ENCODE measurements around the gene TK2.

TK2 gene

DNA sequence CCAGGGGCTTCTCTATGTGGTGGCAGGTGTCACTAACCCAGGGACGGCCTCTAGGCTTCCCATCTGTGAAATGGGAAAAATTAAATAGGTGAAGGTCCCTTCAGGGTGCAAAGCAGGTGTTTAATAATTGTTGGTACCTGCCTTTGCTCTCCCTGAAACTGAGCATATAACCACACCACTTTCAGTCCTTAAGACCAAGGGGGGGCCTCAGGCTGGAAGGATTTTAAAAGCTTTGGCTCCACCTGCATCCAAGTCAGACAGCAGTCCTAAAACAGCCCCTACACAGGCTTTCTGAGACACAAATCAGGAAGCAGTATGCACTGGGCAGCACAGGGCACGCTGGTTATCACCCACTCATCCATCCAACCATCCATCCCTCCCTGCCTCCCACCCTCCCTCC lies 55.0 kb downstream of the TK2 start:
- H2BK12ac ChIP-seq (ENCODE audit: low read length): no peak overlapping the region

DNA sequence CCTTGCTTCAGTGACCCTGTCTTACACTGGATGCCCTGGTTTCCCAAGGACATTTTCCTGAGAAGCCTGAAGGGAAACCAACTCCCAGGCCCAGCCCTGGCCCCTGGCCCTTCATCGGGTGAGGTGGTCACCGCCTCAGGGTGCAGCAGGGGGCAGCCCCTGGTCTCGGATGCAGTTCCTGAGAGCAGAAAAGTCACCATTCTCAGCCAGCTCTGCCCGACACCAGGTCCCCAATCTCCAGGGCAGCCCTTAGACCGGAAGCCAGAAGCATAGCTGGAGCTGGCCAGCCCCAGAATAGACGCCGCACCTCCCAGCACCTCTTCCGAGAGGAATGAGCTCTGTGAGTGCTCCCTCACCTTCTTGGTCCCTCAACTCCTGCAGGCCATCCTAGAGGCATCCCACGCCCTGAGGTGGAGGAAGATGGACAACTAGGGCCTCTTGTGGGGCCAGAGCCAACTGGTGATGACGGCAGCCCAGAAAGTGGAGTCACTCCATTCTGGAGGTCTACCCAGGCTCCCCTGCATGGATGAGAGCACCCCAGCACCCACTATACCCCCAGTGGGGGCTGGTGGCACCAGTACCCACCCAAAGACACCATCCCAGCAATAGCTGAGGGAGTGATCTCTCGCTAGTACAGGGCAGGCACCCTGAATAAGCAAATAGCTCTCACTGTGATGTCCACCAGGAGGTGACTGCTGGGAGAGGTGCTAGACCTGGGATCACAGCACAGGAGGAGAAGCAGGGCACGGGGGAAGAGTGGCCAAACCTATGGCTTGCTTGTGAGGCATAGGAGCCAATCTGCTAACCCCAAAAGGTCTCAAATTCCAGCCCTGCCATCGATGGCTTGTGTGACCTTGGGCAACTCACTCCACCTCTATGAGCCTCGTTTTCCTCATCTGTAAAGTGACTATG lies 56.2 kb downstream of the TK2 start:
- Histone ChIP-seq H4K8ac (ENCODE audit: low read depth, low read length) (no peak overlapping the region), H3K23ac (ENCODE audit: low read depth, low read length, poor library complexity) (peak overlapping the region; percentile 65), H3K14ac (ENCODE audit: low read length) (peak overlapping the region; percentile 21), H3K36me3 (replicated peaks in 1 of 2; ENCODE audit: control insufficient read depth in 2 of 2, insufficient read depth in 2 of 2, low read length in 2 of 2) (no peaks in the 10 kb centered on the region), H3K79me1 (ENCODE audit: low read depth, low read length) (no peaks in the 10 kb centered on the region), H3K9ac (ENCODE audit: low read depth, low read length, poor library complexity) (no peak overlapping the region), H3K27ac (replicated peaks; ENCODE audit: low read length) (no peak overlapping the region), H2BK5ac (ENCODE audit: low read length) (peak overlapping the region; percentile 22), H3K4me1 (ENCODE audit: control insufficient read depth in 2 of 2, insufficient read depth in 1 of 2, low read depth in 1 of 2, low read length in 2 of 2) (no peaks in the 10 kb centered on the region), H3K27me3 (ENCODE audit: control insufficient read depth in 3 of 3, insufficient read depth in 3 of 3, low read depth in 1 of 3, low read length in 3 of 3) (no peaks in the 10 kb centered on the region), H3K9me3 (replicated peaks in 1 of 2; ENCODE audit: control insufficient read depth in 2 of 2, insufficient read depth in 1 of 2, low read depth in 1 of 2, low read length in 2 of 2) (peaks cover 0 to 2% of the 10 kb centered on the region in 2 donors), H2BK15ac (ENCODE audit: low read length) (peak overlapping the region; percentile 49), H3K4me3 (ENCODE audit: low read length in 2 of 2) (no peak overlapping the region), H4K91ac (ENCODE audit: low read depth, low read length, poor library complexity) (no peak overlapping the region), H3K18ac (ENCODE audit: low read length) (peak overlapping the region; percentile 38), H2BK12ac (ENCODE audit: low read length) (no peak overlapping the region), H2AK5ac (ENCODE audit: low read depth, low read length) (peak overlapping the region; percentile 94), H3K4me2 (ENCODE audit: insufficient read depth, low read length, poor library complexity, severe bottlenecking) (no peak overlapping the region), H2BK120ac (ENCODE audit: low read depth, low read length) (peak overlapping the region; percentile 18), H3K4ac (ENCODE audit: low read length) (peak overlapping the region; percentile 23), H2AFZ (ENCODE audit: low read length) (no peak overlapping the region)
- DNase-seq (ENCODE audit: low spot score): no peak
- no CpG with 5 or more reads among the region's 14 CpGs for WGBS, 2 donors (ENCODE audit: extremely low coverage in 2 of 2, insufficient read length in 2 of 2, insufficient replicate concordance in 1 of 2)

More for the DNA sequence above, 55.0 kb downstream of the TK2 start:
- Histone ChIP-seq H3K79me1 (ENCODE audit: low read depth, low read length) (no peaks in the 10 kb centered on the region), H3K14ac (ENCODE audit: low read length) (no peak overlapping the region), H3K9me3 (replicated peaks in 1 of 2; ENCODE audit: control insufficient read depth in 2 of 2, insufficient read depth in 1 of 2, low read depth in 1 of 2, low read length in 2 of 2) (peaks cover 0 to 2% of the 10 kb centered on the region in 2 donors), H2AK5ac (ENCODE audit: low read depth, low read length) (no peak overlapping the region), H2BK15ac (ENCODE audit: low read length) (no peak overlapping the region), H3K4me3 (ENCODE audit: low read length in 2 of 2) (no peak overlapping the region), H3K18ac (ENCODE audit: low read length) (no peak overlapping the region), H4K91ac (ENCODE audit: low read depth, low read length, poor library complexity) (no peak overlapping the region), H3K23ac (ENCODE audit: low read depth, low read length, poor library complexity) (no peak overlapping the region), H2BK5ac (ENCODE audit: low read length) (no peak overlapping the region), H3K4me2 (ENCODE audit: insufficient read depth, low read length, poor library complexity, severe bottlenecking) (no peak overlapping the region), H3K27me3 (ENCODE audit: control insufficient read depth in 3 of 3, insufficient read depth in 3 of 3, low read depth in 1 of 3, low read length in 3 of 3) (no peaks in the 10 kb centered on the region), H3K9ac (ENCODE audit: low read depth, low read length, poor library complexity) (no peak overlapping the region), H3K36me3 (replicated peaks in 1 of 2; ENCODE audit: control insufficient read depth in 2 of 2, insufficient read depth in 2 of 2, low read length in 2 of 2) (no peaks in the 10 kb centered on the region), H3K27ac (replicated peaks; ENCODE audit: low read length) (no peak overlapping the region), H2BK120ac (ENCODE audit: low read depth, low read length) (no peak overlapping the region), H2AFZ (ENCODE audit: low read length) (no peak overlapping the region), H3K4ac (ENCODE audit: low read length) (no peak overlapping the region), H3K4me1 (ENCODE audit: control insufficient read depth in 2 of 2, insufficient read depth in 1 of 2, low read depth in 1 of 2, low read length in 2 of 2) (no peaks in the 10 kb centered on the region), H4K8ac (ENCODE audit: low read depth, low read length) (no peak overlapping the region)
- DNase-seq (ENCODE audit: low spot score): no peak
- WGBS, 2 donors (ENCODE audit: extremely low coverage in 2 of 2, insufficient read length in 2 of 2, insufficient replicate concordance in 1 of 2): no CpG with 5 or more reads among the region's 2 CpGs

DNA sequence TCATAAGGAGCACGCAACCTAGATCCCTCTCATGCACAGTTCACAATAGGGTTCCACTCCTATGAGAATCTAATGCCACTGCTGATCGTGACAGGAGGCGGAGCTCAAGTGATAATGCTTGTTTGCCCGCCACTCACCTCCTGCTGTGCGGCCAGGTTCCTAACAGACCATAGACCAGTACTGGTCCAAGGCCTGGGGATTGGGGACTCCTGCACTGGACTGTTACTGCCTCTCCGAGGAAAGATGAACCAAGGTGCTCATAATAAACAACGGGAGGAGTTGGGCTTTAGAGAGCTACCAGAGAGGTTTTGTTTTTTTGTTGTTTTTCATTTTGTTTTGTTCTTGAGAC lies 58.2 kb downstream of the TK2 start:
- H3K9ac ChIP-seq (ENCODE audit: low read depth, low read length, poor library complexity): no peak overlapping the region
- H3K36me3 ChIP-seq (replicated peaks in 1 of 2; ENCODE audit: control insufficient read depth in 2 of 2, insufficient read depth in 2 of 2, low read length in 2 of 2): no peaks in the 10 kb centered on the region
- H2BK120ac ChIP-seq (ENCODE audit: low read depth, low read length): no peak overlapping the region
- DNase-seq (ENCODE audit: low spot score): no peak
- H2BK15ac ChIP-seq (ENCODE audit: low read length): no peak overlapping the region
- peaks cover 0 to 2% of the 10 kb centered on the region in 2 donors for H3K9me3 ChIP-seq (replicated peaks in 1 of 2; ENCODE audit: control insufficient read depth in 2 of 2, insufficient read depth in 1 of 2, low read depth in 1 of 2, low read length in 2 of 2)
- H3K14ac ChIP-seq (ENCODE audit: low read length): no peak overlapping the region
- H3K27me3 ChIP-seq (ENCODE audit: control insufficient read depth in 3 of 3, insufficient read depth in 3 of 3, low read depth in 1 of 3, low read length in 3 of 3): no peaks in the 10 kb centered on the region
- H3K4ac ChIP-seq (ENCODE audit: low read length): no peak overlapping the region
- no peaks in the 10 kb centered on the region for H3K79me1 ChIP-seq (ENCODE audit: low read depth, low read length)
- no peak overlapping the region for H4K91ac ChIP-seq (ENCODE audit: low read depth, low read length, poor library complexity)
- H3K4me2 ChIP-seq (ENCODE audit: insufficient read depth, low read length, poor library complexity, severe bottlenecking): no peak overlapping the region
- no peak overlapping the region for H4K8ac ChIP-seq (ENCODE audit: low read depth, low read length)
- H3K27ac ChIP-seq (replicated peaks; ENCODE audit: low read length): no peak overlapping the region
- no peak overlapping the region for H2AFZ ChIP-seq (ENCODE audit: low read length)
- H3K18ac ChIP-seq (ENCODE audit: low read length): no peak overlapping the region
- no CpG with 5 or more reads among the region's 7 CpGs for WGBS, 2 donors (ENCODE audit: extremely low coverage in 2 of 2, insufficient read length in 2 of 2, insufficient replicate concordance in 1 of 2)
- H3K4me1 ChIP-seq (ENCODE audit: control insufficient read depth in 2 of 2, insufficient read depth in 1 of 2, low read depth in 1 of 2, low read length in 2 of 2): peaks cover 7 to 12% of the 10 kb centered on the region in 2 donors
- H3K4me3 ChIP-seq (ENCODE audit: low read length in 2 of 2): no peak overlapping the region
- H3K23ac ChIP-seq (ENCODE audit: low read depth, low read length, poor library complexity): no peak overlapping the region
- no peak overlapping the region for H2BK12ac ChIP-seq (ENCODE audit: low read length)
- no peak overlapping the region for H2AK5ac ChIP-seq (ENCODE audit: low read depth, low read length)
- H2BK5ac ChIP-seq (ENCODE audit: low read length): no peak overlapping the region

DNA sequence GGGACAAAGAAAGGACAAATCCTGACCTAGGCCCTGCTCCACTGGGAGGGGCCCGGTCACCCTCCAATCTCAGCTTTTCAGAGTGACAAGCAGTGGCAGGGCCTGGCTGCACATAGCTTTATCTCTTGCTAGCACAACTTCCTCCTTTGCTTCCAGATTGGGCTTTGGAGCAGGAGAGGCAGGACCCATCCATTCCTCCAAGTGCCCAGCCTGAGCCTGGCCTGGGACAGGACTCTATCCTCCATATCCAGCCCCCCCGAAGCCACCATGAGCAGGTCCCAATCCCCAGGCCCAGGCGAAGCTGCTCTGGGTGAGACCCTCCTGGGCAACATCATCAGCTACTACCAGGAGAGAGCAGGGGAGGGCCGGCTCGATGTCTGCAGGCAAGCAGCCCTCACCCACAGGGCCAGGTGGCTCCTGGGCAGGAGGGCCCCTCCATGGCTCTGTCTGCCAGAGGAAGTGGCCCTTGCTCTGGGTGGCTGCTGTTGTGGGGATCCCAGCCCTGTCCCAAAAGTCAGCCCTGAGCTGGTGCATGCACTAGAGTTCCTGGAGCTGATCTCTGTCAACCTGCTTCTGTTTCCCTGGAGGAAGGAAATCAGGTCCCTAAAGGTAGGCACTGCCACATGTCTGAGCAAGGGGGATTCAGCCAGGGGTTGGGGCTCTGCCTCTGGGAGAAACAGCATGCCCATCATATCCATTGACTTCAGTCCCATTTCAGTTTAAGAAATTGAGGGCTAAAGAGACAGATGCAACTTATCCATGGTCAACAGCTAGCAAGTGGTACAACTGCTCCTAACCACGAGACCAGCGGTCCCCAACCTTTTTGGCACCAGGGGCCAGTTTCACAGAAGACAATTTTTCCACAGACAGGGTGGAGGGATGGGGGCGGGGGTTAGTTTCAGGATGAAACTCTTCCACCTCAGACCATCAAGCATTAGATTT lies 58.9 kb downstream of the TK2 start:
- Histone ChIP-seq H3K23ac (ENCODE audit: low read depth, low read length, poor library complexity) (no peak overlapping the region), H3K9ac (ENCODE audit: low read depth, low read length, poor library complexity) (no peak overlapping the region), H3K4ac (ENCODE audit: low read length) (no peak overlapping the region), H3K14ac (ENCODE audit: low read length) (no peak overlapping the region), H2BK120ac (ENCODE audit: low read depth, low read length) (no peak overlapping the region), H2BK15ac (ENCODE audit: low read length) (no peak overlapping the region), H3K27me3 (ENCODE audit: control insufficient read depth in 3 of 3, insufficient read depth in 3 of 3, low read depth in 1 of 3, low read length in 3 of 3) (no peaks in the 10 kb centered on the region), H3K4me2 (ENCODE audit: insufficient read depth, low read length, poor library complexity, severe bottlenecking) (no peak overlapping the region), H4K91ac (ENCODE audit: low read depth, low read length, poor library complexity) (no peak overlapping the region), H3K18ac (ENCODE audit: low read length) (peak overlapping the region; percentile 86), H4K8ac (ENCODE audit: low read depth, low read length) (no peak overlapping the region), H3K4me1 (ENCODE audit: control insufficient read depth in 2 of 2, insufficient read depth in 1 of 2, low read depth in 1 of 2, low read length in 2 of 2) (peaks cover 8 to 15% of the 10 kb centered on the region in 2 donors), H2BK5ac (ENCODE audit: low read length) (no peak overlapping the region), H3K9me3 (replicated peaks in 1 of 2; ENCODE audit: control insufficient read depth in 2 of 2, insufficient read depth in 1 of 2, low read depth in 1 of 2, low read length in 2 of 2) (peaks cover 0 to 2% of the 10 kb centered on the region in 2 donors), H3K4me3 (ENCODE audit: low read length in 2 of 2) (no peak overlapping the region), H3K79me1 (ENCODE audit: low read depth, low read length) (no peaks in the 10 kb centered on the region), H2AFZ (ENCODE audit: low read length) (no peak overlapping the region), H3K36me3 (replicated peaks in 1 of 2; ENCODE audit: control insufficient read depth in 2 of 2, insufficient read depth in 2 of 2, low read length in 2 of 2) (no peaks in the 10 kb centered on the region), H3K27ac (replicated peaks; ENCODE audit: low read length) (no peak overlapping the region), H2AK5ac (ENCODE audit: low read depth, low read length) (no peak overlapping the region), H2BK12ac (ENCODE audit: low read length) (no peak overlapping the region)
- no CpG with 5 or more reads among the region's 8 CpGs for WGBS, 2 donors (ENCODE audit: extremely low coverage in 2 of 2, insufficient read length in 2 of 2, insufficient replicate concordance in 1 of 2)
- DNase-seq (ENCODE audit: low spot score): no peak
